M059J (cell line): ENCODE results near the gene CLVS2. TPM values are rescaled to one million over a fixed set of nuclear protein-coding genes. Genes with fewer than 3 reads are reported as not detected.

Experiments used
- DNase-seq: peaks from one replicate; pipeline ENCODE4 v3.0.0-alpha.2; 2012; ENCODE audit warnings: low read depth
- total RNA-seq: library from RNA; depleted of rRNA; stranded (reverse); fragments of >200 nt; shearing (Covaris generic); gene quantifications from 2 replicates; pipeline ENCODE4 v1.2.3, GENCODE V29; 2014; rRNA removed

CLVS2 gene, protein sequence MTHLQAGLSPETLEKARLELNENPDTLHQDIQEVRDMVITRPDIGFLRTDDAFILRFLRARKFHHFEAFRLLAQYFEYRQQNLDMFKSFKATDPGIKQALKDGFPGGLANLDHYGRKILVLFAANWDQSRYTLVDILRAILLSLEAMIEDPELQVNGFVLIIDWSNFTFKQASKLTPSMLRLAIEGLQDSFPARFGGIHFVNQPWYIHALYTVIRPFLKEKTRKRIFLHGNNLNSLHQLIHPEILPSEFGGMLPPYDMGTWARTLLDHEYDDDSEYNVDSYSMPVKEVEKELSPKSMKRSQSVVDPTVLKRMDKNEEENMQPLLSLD
- total RNA-seq, result not detected in 2 replicates

DNA sequence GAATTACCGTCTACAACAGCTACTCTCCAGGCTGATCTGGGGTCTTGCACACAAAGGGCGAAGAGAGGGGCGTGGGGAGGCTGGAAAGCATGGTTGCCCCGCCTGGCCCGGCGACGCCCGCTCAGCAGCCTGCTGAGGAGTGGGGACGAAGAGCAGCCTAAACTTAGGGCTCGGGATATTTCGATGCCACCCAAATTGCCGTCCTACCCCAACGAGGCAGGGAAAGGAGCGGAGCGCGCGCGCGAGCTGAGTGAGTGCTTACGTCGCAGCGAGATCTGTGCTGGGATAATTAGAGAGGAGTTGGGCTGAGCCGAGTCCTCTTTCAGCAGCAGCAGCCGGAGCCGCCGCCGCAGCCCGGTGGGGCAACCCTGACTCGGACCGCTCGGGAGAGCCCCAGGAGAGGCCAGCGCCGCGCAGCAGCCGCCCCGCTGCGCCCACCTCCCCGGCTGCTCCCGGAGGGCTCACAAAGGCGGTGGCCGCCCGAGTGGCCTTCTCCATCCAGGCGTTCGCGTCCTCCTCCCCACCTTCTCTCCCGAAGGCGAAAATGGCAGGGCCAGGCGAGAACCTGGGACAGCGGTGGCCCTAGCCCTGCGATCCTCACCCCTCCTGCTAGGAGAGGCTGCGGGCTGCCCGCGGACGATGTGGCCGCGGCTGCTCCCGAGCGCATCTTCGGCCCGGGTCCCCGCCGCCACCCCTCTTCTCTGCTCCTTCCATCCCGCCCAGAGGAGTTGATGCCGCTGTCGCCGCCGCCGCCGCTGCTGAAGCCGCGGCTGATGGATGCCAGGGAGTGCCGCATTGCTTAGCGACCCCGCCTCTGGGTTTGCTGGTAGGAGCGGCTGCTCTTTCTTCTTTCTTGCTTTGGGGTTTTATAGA, at the start of gene CLVS2:
CLVS2 (plus strand) TSS at position 315 of the 873 bp plus-strand sequence. CDS start 1,543 bp downstream, outside the sequence.
- peak; percentile 12 for DNase-seq

DNA sequence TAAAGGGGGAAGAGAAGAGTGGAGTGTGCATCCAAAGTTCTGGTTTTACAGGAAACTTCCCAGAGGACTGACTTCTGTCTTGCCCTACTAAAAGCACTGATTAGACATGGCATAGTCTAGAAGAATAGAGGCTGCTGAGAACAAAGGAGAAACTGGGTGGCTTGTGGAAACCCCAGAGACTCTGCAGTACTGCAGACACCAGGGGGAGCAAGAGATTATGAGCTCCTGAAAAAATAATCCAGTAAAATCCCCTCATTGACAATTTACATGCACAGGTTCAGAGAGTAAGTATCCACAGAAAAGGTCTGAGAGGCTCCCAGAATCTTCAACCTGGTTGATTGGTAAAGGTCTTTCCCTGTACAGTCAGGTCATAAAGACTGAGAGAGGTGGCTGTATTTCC, 48.7 kb upstream of the CLVS2 start:
- DNase-seq, result no peak

DNA sequence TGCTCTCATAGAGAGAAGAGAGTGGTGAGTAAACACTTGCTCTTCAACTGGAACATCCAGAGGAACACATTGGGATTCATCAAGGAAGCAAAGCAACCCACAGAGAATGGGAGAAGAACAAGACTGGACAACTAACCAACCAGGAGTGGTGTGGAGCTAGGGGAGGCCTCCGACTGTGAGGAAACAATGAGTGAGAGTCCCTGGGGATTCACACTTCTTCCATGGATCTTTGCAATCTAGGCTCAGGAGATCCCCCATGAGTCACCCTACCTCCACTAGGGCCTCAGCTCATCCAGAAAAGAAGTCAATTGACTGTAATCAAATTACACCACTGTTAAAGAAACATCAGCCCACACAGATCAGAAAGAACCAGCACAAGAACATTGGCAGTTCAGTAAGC, 42.3 kb upstream of the CLVS2 start:
- DNase-seq, result no peak

DNA sequence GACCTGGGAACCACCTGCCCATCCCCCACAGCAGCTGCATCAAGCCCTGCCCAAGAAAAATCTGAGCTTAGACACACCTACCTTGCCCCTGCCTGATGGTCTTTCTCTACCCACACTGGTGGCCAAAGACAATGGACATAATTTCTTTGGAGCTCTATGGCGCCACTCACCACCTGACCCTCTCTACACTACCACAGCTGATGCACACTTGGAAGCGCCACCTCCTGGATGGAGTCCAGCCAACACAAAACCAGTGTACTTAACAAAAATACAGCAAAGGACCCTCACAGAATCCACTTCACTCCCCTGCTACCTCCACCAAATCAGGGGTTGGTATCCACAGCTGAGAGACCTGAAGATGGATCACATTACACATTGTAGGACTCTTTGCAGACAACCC, 39.7 kb upstream of the CLVS2 start:
- DNase-seq, result no peak

DNA sequence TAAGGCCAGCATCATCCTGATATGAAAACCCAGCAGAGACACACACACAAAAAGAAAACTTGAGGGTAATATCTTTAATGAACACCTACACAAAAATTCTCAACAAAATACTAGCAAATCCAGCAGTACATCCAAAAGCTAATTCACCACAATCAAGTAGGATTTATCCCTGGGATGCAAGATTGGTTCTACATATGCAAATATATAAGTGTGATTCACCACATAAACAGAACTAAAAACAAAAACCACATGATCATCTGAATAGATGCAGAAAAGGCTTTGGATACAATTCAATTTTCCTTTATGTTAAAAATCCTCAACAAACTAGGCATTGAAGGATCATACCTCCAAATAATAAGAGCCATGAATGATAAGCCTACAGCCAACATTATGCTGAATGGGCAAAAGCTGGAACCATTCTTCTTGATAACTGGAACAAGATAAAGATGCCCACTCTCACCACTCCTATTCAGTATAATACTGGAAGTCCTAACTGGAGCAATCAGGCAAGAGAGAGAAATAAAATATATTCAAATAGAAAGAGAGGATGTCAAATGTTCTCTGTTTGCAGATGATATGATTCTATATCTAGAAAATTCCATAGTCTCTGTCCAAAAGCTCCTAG, 33.9 kb upstream of the CLVS2 start:
- DNase-seq, result no peak

DNA sequence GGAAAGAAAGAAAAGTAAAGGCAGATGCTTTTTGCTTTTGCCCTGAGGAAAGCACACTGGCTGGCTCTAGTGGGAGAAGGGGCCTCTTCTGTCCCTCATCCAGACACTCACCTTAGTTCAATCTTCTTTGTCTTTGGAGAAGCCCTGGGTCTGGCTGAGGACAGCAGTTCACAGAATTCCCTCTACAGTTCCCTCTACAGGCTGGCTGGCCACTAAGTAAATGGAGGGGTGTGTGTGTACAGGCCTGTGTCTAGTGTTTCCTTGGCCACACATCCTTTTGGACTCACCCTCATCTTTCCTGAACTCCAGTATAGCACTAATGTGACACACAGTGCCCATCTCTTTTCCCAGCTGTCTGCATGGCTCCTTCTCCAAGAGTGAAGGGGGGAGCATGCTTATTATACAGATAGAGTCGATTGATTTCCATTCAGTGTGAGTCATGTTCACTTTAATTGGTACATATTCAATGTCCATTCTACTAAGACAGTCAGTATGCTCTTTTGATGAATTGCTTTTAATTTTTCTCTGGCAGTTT, 26.0 kb upstream of the CLVS2 start:
- DNase-seq, result no peak

DNA sequence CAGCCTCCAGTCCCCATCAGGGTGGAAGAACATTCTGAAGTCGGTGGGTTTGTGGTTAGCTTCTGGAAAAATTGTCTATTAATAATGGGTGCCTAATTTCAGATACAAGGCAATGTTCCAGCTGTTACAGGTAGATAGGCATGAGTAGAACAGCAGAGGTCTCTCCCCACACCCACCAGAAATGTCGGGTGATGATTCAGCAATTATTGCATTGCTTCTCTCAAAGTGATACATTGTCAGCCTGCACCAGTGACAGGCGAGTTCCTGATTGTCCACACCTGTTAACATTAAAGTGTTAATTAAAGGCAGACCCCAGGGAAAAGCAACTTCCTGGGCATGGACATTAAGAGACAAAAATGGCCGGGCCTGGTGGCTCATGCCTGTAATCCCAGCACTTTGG, 18.9 kb upstream of the CLVS2 start:
- DNase-seq, result no peak

DNA sequence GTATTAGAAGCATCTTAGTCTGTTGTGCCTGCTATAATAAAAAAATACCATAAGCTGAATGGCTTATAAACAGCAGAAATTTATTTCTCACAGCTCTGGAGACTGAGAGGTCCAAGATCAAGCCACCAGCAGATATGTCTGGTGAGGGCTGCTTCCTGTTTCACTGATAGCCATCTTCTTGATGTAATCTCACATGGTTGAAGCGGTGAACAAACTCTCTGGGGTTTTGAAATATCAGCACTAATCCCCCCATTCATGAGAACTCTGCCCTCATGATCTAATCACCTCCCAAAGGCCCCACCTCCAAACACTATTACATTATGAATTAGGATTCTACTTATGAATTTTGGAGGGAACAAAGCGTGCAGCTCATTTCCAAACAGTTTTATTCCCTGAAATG, 11.6 kb upstream of the CLVS2 start:
- no peak for DNase-seq

DNA sequence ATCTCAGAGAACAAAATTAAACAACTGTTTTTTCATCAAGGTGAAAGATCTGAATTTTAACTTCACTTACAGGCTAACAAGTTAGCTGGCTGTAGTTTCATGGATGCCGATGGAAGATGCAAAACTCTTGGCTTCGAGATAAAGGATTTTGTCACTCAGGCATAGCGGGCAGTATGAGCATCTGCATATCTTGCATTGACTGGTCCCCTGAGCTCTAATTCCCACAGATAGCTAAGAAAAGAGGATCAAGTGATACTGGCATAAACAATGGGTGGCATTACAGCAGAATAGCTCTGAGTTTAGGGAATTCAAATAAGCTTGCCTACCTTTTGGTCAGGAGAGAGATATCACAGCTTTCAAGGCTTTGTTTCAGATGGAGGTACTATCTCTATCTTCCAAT, 1.8 kb upstream of the CLVS2 start:
- no peak for DNase-seq

DNA sequence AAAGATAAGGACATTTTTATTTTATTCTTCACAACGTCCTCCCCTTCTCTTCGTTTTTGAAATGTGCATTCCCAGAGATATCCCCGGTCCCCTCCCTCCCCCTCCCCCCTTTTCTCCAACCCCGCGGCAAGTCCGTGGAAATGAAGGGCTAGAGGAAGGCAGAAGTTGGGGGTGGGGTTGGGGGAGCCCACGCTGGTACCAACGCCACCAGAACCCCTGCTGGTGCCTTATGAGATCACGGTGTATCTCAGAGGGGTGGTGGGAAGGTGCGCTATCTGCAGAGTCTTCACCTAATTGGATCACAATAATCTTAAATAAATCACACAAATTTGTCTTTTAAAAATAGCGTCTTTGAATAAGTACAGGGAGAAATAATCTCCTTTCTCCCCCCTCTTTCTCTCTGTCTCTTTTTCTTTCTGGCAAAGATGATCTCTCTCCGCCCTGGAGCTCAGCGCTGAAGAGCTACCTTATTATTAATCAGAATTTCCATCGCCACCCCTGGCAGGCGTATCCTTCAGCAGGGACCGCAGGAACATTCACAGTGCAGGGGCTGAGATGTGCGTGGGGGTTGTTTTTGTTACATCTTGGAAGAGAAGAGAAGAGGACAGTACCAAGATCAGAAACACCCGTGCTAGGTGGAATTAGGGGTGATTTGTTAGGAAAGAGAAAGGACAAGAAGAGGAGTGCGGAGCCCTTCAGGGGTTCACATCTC, 915 bp downstream of the CLVS2 start:
- no peak for DNase-seq

DNA sequence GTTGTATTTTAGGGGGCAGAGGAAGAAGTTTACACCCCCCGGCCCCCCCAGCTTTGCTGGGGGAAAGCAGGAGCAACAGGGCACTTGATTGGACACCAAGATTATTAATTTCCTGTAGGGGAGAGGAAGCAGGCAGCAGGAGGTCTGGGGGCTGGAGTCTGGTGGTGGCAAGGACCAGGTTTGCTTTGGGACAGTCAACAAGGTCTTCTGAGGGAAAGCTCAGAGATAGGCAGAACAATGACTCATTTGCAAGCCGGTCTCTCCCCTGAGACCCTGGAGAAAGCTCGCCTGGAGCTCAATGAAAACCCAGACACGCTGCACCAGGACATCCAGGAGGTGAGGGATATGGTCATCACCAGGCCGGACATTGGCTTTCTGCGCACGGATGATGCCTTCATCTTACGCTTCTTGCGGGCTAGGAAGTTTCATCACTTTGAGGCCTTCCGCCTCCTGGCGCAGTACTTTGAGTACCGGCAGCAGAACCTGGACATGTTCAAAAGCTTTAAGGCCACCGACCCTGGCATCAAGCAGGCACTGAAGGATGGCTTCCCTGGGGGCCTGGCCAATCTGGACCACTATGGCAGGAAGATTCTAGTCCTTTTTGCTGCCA, 1.6 kb downstream of the CLVS2 start:
- DNase-seq, result no peak

DNA sequence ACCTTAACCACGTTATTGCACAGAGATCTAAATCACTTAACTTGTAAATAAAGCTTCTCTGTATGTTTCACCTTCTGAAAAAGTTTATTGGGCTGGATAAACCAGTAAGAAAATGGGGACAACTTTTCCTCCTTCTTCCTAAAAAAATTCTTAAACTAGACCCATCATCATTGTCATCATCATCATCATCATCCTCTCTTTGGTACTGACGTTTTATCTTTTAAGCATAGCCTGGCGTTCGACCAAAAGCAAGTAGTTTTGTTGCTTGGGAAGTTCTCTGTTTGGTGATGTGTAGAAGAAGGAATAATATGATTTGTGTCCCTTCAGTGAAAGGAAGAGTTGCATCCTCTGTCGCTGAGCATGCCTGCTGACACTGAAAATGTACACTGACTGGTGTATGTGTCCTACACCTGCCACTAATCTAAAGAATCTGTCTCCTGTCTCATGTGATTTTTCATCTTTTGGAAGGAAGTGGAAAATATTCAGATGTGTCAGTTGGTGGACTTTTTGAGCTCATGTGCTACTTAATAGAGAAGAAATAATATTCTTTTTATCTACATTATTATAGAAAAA, 2.5 kb downstream of the CLVS2 start:
- no peak for DNase-seq

DNA sequence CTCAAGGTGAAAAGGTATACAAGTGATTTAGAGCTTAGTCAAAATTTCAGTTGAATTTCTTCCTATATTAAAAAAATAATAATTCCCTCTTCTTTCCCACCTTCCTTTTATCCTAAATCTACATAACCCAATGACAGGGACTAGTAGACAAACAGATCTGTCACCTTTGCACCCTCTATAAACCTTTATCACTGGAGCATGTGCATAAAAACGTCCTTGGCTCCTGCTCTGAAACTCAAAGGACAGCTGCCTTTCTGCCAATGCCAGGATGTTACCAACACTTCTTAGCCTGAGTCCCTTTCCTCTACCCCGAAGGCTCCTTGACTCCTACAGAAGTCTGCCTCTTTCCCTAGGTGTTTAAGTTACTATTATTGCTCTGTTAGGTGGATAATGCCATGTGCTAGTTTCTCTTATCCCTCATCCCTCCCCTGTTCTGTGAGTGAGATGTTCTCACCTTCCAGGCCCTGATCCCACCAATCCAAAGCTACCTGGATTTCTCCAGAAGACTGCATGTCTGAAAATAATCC, 4.3 kb downstream of the CLVS2 start:
- no peak for DNase-seq

DNA sequence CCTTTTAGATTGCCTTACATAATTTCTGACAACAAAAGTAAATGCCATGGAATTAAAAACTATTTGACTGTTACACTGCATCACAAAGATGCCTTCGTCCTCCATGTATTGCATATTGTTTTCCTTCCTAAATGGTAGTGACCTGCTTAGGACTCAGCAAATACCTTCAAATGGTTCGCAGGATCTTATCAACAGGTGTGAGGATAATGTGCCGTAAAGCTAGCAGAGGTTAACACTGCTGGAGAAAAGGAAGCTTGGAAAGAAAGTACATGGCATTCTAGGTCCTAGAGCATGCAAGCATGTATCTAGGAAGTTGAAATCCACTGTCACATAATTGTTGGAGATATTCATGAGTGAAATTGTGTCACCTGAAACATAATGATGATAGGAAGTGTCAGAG, 5.5 kb downstream of the CLVS2 start:
- DNase-seq, result no peak

DNA sequence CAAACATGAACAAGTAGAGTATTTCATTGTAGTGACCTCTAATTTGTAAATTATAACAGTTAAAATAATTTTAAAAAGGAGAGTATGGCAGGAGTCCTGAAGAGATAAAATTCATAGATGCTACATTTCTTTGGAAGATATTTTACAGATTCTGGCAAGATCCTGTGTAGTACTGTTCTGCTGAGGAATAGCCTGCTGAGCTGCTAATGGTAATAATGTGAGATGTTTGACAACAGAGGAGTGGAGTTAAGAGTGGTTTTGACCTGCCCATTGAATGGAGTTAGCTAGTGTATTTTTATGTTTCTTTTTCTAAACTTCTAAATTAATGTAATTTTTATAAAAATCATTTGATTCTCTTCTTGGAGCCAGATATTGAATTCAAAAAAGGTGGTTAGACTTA, 11.8 kb downstream of the CLVS2 start:
- DNase-seq, result no peak

DNA sequence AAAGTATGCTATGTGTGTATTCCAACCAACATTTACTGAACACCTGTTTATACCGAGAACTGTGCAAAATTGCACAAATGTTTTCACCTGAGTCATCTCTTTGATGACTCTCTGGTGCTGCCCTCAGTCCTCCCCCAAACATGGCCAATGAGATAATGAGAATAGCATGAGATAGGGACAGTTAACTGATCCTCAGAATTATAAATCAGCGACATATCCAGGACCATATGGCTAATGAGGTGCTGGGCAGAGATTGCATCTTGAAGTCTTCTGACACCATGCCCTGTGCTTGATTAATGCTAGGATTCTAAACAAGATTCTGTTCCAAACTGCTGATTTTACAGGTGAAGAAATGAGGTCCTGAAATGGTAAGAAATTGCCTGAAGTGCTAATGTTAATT, 13.0 kb downstream of the CLVS2 start:
- no peak for DNase-seq

DNA sequence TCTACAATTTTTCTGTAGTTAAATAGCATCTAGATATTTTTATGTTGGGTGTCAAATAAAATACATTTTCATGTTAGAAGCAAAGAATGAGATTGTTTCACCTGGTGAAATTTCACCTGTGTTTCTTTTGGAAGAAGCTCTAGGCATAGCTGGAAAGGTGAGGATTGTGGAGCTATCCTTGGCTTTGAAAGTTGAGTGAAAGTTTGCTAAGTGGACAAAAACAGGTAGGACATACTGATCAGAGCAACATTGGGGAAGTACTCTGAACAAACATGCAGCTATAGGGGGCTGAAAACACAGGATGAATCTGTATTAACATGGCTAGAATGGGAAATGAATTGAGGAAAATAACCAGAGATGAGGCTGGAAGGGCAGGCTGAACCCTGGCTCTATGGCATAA, 18.8 kb downstream of the CLVS2 start:
- no peak for DNase-seq

DNA sequence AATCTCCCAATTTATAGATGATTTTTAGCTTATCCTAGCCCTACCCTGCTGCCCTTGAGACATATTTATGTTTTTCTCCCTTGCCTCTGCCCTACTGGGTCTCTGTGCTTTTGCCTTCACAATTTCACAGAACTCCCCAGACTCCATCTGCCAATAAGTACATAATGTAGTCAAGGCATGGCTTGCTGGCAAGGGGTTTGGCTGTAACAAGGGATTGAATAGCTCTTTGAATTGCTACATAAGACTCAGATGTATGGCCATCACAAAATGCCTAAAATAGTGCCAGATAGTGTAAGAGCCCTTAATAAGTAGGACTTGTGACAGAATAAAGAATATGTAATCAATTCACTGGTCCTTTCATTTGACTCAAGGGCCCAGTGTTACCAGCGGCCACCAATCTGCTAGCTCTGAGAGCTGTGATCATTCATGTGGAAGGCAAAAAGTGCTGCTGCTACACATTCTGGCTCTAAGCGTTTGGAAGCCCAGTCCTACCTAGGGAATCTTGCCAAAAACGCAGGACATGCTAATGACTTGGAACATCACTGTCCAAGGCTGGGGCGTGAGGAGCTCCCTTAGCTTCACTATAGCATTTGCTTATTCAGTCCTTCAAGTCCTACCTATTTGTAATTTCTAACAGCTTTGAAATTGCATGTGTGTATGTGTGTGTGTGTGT, 20.5 kb downstream of the CLVS2 start:
- no peak for DNase-seq

DNA sequence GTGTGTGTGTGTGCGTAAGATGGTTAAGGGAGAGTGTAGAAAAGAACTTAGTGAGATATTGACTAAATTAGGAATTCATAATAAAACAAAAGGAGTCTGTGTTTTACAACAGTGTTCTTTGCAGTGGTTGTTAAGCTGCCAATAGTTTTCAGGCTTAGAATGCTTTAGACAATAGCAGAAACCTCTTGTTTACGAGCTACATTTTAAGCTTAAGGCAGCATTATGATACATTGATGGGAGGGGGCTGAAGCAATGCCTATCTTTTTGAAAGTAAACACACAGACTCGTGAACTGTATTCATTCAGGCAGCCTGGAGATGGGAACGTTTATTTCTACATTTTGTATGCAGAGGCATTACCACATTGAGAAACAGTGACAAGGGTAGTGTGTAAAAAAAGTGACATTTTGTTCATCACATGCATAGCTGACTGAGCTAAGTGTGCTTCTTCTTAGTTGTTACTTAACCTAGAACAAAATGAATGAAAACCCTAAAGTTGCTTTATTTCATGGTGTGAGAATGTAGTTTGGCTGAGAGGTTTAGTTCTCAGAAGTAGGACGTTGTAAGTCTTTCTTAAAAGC, 21.2 kb downstream of the CLVS2 start:
- DNase-seq, result no peak

DNA sequence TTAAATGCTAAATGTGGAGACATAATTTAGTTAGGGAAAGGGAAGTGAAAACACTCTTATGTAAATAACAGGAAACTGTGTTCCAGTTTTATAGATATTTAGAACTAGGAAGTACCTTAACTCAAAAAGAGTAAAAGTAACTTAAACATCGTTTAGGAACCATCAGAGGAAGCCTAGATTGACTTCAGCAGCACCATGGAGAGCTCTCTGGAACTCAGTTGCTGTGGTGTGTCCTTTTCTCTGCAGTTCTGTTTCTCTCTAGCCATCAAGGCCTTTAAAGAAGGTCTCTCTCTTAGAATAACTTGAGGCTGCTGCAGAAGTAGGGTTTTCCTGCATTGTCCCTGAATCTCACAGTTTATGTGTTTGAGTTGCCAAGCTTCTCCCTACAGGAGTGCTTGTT, 26.9 kb downstream of the CLVS2 start:
- DNase-seq, result no peak
